Suprapubic skin (tissue), 4 donors: ENCODE data around the gene CXXC5.

Source experiments
- CTCF ChIP-seq, 2 donors: fragments of 200-600 bp in 1 of 2; fragments of 450-650 bp in 1 of 2; sonication (generic) in 1 of 2; IDR thresholded peaks; one replicate each; pipeline ENCODE4 v1.5.1; 2016 to 2019; ENCODE audit warnings: antibody characterized with exemption in 2 of 2, mild to moderate bottlenecking in 1 of 2, moderate library complexity in 1 of 2
- EP300 ChIP-seq: sonication (generic); formaldehyde crosslinking; IDR thresholded peaks from one replicate; pipeline ENCODE4 v1.6.1; 2017; ENCODE audit warnings: antibody characterized with exemption
- POLR2A ChIP-seq, 2 donors: fragments of 450-650 bp; IDR thresholded peaks; one replicate each; pipeline ENCODE4 v1.6.1; 2017; ENCODE audit warnings: antibody characterized with exemption in 2 of 2, mild to moderate bottlenecking in 2 of 2, moderate library complexity in 2 of 2
- POLR2AphosphoS5 ChIP-seq, 3 donors: sonication (generic); formaldehyde crosslinking; IDR thresholded peaks; one replicate each; pipeline ENCODE4 v1.6.1; 2017; ENCODE audit warnings: antibody characterized with exemption in 3 of 3

DNA sequence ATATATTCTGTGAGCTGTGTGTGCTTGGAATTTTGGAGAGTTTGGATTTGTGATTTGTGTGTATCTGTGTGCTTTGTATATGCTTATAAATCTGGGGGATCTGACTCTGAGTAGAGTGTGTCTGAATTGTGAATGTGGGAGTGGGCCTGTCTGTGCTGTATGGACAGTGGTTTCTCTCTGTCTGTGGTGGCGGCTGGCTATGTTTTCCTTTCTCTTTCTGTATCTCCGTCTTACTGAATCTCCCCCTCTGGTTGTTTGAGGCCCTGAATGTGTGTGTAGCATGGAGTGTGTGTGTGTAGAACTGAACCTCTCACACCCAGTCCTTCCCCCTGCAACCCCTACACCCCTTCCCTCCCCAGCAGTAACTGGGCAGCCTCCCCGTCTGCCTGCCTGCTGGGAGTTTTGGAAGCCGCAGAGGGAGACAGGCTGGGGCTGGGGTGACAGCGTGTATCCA is 4.7 kb downstream of the CXXC5 start:
- no peak for TF ChIP-seq POLR2AphosphoS5 (IDR thresholded peaks at IDR 0.05)
- no peak for TF ChIP-seq CTCF (IDR thresholded peaks at IDR 0.05)
- TF ChIP-seq POLR2A (IDR thresholded peaks at IDR 0.05) = no peak
- no peak for TF ChIP-seq EP300
